ENCODE measurements around the gene DNER.
"Not testable (repeated sequence)": the region's sequence is repeated elsewhere in the genome, so short reads cannot be mapped to it uniquely, and the experiment has no call there.

The DNER gene, protein sequence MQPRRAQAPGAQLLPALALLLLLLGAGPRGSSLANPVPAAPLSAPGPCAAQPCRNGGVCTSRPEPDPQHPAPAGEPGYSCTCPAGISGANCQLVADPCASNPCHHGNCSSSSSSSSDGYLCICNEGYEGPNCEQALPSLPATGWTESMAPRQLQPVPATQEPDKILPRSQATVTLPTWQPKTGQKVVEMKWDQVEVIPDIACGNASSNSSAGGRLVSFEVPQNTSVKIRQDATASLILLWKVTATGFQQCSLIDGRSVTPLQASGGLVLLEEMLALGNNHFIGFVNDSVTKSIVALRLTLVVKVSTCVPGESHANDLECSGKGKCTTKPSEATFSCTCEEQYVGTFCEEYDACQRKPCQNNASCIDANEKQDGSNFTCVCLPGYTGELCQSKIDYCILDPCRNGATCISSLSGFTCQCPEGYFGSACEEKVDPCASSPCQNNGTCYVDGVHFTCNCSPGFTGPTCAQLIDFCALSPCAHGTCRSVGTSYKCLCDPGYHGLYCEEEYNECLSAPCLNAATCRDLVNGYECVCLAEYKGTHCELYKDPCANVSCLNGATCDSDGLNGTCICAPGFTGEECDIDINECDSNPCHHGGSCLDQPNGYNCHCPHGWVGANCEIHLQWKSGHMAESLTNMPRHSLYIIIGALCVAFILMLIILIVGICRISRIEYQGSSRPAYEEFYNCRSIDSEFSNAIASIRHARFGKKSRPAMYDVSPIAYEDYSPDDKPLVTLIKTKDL

DNA sequence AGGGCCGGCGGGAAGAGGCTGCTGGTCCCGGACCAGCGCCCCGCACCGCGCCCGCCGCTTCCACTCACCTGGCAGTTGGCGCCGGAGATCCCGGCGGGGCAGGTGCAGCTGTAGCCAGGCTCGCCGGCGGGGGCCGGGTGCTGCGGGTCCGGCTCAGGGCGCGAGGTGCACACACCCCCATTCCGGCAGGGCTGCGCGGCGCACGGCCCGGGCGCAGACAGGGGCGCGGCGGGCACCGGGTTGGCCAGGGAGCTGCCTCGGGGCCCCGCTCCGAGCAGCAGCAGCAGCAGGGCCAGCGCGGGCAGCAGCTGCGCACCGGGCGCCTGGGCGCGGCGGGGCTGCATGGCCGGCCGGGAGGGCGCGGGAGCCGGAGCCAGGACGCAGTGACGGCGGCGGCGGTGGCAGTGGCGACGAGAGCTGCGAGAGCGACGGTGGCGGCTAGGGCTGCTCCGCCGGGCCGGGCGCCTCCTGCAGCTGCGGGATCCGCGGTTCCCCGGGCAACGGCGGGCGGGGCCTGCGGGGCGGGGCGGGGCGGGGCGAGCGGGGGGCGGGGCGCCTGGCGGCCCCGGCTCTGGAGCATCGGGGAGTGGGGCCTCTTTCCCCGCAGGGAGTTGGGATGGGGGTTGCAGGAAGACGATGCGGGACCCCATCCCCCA is at the start of gene DNER:
Gene DNER, minus strand, starts transcription at position 476 of the 656 bp plus-strand sequence. Its CDS starts 132 bp downstream, at position 344.
- DNase-seq: no peak

DNA sequence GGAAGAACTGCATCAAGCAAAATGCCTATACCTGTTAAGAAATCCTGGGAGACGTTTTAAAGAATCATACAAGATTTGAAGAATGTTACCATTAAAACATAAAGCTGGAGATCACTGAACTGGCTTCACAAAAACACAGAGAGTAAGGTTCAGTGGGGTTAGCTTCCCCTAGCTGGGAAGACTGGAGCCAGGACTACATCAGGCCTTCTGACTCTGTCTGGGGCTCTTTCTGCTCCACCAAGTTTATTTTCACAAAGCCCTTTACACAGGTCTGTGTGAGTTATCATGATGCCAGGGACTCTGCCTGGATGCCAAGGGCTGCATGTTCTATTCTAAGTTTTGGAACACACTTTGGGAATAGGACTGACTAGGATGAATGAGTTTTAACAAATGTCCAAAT is 47.3 kb upstream of the DNER start:
- no peak for DNase-seq

DNA sequence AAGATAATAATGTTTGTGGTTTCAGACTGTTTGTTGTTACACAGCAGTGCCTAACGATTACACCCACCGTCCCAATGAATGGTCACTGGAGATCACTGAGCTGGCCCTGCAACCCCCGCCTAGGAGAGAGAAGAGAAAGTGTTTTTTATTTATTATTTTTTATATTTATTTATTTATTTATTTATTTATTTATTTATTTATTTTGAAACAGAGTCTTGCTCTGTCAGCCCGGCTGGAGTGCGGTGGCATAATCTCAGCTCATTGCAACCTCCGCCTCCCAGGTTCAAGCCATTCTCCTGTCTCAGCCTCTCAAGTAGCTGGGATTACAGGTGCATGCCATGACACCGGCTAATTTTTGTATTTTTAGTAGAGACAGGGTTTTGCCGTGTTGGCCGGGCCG is 43.1 kb upstream of the DNER start:
- DNase-seq: not testable (repeated sequence)

DNA sequence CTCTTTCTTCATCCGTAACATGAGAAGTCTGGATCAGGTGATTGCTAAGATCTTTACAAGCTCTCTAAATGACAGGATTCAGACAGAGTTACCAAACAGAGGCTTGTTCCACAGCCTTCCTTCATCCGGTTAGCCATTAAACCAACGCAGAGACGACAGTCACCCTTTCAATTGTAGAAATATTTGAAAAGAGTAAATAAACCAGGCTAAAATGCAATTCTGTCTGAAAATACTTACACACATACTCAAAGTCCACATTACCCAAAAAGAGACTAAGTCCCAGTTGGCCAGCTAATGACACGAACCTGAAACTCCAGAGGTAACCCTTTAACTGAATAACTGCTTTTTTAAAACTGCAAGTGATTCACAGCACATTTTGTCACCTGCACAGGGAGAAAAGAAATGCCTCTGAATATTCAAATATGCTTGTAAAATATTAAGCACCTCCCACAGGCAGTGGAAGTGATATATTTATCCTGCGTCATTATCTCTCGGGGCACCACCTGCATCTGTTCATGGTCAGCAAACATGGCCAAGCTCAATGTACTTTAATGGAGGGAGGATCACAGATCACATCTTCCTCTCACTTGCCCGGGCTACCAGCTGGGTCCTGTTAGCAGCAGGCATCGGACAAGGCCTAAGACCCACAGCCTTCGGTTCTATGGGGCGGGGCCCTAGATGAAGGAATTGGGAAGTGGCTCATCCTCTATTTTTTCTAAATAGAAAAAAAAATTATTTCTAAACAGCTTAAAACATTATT is 38.8 kb upstream of the DNER start:
- DNase-seq: no peak

DNA sequence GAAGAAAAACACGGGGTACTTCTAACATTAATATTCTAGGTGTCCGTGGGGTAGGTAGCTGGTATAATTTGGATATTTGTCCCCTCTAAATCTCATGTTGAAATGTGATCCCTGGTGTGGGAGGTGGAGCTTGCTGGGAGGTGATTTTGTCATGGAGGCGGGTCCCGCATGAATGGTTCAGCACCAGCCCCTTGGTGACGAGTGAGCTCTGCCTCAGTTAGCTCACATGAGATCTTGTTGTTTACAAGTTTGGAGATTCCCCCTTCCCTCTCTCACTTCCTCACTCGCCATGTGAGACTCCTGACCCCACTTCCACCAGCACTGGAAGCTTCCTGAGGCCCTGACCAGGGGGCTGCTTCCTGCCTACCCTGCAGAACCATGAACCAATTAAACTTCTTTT is 35.4 kb upstream of the DNER start:
- no peak for DNase-seq

DNA sequence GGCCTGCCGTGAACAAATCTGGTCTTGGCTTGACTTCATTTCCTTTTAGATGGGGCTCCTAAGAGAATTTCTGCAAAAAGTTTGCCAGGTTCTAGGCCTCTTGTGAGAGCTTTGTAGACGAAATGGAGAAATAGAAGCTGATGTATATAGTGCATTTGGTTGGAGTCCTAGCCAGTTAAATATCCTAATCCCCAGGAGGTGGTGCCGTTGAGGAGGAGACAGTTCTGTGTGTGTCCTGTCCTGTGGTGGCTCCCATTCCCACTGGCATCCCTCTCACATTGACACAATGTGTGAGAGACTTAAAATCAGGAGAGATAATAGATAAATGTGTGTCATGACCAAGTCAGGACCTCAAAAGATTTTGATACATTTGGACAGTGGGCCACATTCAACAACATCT is 34.6 kb upstream of the DNER start:
- DNase-seq: no peak

DNA sequence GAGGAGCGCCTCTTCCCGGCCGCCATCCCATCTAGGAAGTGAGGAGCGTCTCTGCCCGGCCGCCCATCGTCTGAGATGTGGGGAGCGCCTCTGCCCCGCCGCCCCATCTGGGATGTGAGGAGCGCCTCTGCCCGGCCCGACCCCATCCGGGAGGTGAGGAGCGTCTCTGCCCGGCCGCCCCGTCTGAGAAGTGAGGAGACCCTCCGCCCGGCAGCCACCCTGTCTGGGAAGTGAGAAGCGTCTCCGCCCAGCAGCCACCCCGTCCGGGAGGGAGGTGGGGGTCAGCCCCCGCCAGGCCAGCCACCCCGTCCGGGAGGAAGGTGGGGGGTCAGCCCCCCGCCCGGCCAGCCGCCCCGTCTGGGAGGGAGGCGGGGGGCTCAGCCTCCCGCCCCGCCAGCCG is 28.3 kb upstream of the DNER start:
- not testable (repeated sequence) for DNase-seq

DNA sequence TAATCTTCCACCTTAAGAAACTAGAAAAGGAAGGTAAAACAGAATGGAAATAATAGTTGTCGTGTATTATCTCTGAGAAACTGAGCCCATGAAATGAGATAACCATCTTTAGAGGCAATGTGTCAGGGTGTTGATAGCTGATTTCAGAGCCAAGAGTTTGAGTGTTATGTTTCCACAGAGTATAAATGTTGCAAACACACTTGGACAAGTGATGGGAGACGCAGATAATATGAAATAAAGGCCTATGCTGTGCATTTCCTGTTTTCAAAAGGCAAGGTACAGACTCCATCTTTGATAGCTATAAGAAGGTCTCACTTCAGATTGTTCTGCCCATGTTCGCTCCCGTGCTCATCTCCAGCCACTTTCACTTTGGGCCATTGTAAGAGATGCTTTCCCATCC is 25.9 kb upstream of the DNER start:
- no peak for DNase-seq

DNA sequence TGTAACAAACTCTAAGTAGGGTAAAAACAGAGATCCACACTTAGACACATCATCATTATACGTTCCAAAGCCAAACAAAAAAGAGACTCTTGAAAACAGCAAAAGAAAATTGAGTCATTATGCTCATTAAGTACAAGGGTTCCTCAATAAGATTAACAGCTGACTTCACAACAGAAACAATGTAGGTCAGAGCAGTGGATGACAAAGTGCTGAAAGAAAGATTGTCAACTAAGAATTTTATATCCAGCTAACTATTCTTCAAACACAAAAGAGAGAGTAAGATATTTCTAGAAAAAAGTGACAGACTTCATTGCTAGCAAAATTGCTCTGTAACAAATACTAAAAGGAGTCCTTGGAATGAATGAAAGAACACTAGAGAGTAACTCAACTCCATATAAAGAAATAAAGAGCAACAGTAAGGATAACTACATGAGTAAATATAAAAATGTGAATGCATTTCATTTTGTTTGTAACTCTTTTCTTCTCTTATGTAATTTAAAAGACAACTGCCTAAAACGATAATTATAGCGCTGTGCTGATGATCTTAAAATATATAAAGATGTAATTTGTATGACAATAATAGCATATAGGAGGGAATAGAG is 23.8 kb upstream of the DNER start:
- no peak for DNase-seq

DNA sequence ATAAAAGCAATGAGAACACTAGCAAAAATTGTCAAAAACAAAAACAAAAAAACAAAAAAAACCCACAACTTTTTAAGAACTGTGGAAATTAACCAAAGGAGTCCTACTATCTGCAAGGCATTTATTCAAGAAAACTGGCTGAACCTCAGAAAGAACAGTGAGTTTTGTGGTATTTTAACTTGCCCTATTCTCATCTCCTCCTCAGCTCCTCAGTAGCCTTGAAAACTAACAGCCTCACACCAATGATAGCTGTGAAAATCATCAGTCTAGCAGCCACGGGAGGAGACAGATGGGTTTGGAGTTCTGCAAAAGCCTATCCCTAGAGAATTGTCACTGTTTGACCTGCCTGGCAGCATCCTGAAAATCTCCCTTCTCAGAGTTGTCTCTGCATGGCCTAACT is 20.1 kb upstream of the DNER start:
- DNase-seq: no peak

DNA sequence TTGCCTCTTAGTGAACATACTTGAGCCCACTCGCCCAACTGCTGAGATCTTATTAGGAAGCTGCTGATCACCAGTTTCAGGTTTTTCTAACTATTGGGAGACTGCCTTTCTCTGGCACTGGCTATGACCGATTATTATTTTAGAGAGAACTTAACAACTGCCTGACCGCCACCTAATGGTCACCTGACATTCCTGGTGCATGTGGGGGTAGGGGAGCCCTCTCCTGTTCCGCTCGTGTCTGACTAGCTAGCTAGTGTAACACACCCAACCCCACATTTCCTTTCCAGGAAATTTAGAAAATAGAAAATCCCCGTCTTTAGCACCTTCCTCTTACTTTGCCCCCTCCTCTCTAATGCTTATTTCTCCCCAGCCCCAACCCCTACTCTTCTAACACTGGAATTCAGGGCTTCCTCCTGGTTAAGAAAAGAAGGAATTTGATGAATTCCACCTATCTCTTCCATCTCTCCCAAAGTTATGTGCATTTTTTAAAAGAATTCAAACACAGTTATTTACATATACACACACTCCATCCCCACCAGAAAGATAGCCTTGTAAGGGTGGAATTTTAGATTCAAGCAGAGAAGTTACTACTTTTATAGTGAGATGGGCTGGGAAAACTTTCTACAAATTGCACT is 19.4 kb upstream of the DNER start:
- no peak for DNase-seq

DNA sequence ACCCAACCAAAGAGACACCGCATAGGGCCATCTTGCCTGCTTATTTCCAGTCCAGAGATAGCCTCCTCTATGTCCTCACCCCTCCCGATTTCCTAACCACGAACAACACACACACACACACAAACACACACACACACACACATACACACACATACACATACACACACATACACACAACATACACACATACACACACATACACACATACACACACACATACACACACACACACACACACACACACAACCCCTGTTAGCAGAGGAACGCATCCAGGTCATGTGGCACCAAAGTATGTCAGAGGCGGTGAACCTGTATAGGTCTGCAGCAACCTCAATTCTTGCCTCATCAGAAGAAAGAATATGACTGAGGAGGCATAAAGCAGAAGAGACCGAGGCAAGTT is 18.5 kb upstream of the DNER start:
- no peak for DNase-seq

DNA sequence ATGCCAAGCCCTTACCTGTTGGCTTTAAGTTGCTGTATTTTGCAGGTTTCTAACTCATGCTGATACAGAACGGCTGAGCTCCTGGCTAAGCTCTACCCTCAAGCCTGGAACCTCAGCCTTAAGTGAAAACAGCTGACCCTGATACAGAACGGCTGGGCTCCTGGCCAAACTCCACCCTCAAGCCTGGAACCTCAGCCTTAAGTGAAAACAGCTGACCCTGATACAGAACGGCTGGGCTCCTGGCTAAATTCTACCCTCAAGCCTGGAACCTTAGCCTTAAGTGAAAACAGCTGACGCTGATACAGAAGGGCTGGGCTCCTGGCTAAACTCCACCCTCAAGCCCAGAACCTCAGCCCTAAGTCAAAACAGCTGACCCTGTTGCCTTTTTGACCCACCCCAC is 17.6 kb upstream of the DNER start:
- no peak for DNase-seq

DNA sequence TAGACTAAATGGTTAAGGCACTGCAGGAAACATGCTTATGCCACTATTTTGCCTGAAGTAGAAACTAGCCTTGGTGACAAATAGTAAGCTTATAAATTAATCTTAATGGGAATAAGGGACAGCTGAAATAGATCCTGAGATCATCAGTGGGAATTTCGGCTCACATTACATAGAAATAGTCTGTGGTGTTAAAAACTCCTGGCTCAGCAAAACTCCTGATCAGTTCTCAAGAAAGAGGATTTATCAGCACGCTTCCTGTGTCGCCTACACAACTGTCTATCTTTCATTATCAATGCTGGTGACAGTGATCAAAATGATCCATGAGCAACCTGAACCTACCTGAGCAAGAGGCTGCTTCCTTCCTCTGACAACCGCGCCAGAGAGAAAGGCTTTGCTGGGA is 17.0 kb upstream of the DNER start:
- no peak for DNase-seq

DNA sequence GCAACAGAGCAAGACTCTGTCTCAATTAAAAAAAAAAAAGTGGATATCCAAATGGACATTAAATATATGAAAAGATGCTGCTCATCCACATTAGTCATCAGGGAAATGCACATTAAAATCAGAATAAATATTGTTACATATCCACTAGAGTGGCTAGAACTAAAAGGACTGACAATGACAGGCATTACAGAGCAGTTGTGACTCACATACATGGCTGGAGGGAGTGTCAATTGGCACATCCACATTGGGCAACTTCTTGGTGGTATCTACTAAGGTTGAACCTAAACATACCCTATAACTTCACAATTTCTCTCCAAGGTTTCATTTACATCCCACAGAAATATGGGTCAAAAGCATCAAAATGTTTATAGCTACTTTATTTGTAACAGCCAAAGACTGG is 14.0 kb upstream of the DNER start:
- no peak for DNase-seq

DNA sequence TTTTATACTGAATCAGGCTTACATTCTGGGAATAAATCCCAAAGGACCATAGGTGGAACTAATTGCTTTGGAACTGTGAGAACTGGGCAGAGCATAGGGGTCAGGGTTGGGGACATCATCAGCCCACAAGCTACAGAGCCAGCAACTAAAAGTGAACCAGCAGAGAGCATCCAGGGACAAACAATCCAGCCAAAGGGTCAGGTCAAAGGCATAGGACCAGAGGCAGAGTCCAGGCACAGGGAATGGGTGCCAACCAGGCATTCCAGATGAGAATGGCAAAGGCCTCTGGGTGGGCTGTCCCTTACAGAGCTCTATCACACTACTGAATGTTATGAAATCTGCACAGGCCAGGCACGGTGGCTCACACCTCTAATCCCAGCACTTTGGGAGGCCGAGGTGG is 12.3 kb upstream of the DNER start:
- no peak for DNase-seq

DNA sequence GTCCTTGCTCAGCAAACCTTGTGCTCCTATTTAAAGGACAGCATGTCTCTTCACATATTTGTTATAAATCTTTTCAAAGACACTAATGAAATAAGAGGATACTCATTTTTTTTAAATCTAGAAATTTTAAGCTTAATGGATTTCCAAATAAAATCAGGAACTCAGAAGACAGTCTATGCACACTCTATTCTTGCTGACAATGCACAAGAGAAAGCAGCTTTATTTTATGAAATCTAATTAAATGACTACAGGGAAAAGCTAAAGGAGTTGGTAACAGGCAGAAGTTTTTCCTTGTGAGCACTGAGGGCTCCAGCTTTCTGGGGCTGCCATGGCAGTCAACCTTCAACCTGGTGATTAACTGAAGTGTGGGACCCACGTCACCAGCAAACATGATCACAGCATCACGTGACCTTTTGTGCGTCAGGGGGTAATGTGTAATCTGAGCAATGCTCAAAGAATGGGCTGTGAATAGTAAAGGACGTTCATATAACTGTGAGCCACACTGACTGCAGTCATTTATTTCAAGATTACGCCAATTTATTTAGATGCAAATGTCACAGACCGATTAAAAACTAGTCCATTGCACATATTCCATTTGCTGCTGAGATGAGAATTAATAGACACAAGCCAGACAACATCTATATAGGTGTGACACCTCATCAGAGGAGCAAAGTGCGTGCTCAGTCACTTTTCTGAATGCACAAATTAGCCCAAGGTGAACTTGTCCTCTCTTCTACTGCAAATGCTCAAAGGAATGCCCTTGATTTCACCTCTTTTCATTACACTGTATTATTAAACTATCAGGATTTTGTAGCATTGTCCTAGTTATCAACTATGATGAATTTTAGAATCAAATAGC is 11.6 kb upstream of the DNER start:
- DNase-seq: no peak

DNA sequence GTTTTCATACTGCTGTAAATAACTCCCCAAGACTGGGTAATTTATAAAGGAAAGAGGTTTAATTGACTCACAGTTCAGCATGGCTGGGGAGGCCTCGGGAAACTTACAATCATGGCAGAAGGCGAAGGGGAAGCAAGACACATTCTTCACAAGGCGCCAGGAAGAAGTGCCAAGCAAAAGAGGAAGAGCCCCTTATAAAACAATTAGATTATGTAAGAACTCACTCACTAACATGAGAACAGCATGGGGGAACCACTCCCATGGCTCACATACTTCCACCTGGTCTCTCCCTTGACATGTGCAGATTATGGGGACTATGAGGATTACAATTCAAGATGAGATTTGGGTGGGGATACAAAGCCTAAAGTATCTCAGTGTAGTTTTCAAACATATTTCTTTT is 8.8 kb upstream of the DNER start:
- not testable (repeated sequence) for DNase-seq

DNA sequence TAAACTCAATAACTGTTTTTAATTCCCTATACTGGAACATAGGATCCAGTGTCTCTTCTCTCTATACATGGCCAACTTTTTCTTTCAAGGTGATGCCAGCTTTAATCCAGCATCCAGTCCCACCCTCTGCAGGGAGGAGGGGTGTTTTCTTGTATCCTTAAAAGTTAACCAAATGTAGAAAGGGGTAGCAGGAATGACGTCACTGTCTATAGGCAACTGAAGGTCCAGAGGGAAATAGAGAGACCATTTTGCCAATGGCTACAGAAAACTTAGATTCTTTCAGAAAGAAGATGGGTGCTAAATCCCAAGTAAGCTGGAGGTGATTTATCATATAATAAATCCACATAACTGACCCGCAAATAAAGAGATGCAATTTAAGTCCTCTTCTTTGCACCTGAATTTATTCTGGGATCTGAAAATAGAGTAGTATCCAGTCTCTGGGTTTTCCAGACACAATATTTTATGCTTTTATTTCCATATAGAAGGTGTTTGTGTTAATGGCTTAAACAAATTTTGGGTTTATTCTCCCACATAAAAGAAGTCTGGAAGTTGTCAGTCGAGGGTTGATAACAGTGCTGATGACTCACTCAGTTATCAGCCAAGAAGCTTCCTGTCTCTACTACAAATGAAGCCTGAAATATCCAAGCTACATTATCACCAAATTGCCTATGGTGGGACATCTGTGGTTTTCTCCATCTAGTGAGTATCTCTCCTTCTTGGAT is 5.7 kb upstream of the DNER start:
- no peak for DNase-seq

DNA sequence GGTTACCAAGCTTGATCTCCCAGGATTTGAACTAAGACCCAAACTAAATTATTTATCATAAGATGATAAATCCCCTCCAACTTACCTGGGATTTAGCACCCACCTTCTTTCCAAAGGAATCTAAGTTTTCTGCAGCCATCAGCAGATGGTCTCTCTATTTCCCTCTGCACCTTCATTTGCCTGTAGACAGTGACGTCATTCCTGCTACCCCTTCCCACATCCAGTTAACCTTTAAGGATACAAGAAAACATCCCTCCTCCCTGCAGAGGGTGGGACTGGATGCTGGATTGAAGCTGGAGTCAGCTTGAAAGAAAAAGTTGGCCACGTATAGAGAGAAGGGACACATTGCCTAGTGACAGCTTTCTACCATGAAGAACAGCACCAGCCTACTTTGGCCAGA is 3.7 kb upstream of the DNER start:
- no peak for DNase-seq

Measured in NCI-H446 treated with DMSO at 0.1 percent for 48 hours (cell line).